H1 (cell line): ENCODE data around the gene RANGRF. TPM values are rescaled to one million over a fixed set of nuclear protein-coding genes. Genes with fewer than 3 reads are reported as not detected.

ENCODE experiments used
- CTCF ChIA-PET: fragments of 300-600 bp; sonication (Branson Sonifier 250); formaldehyde crosslinking; loops from one replicate; lab custom pipeline; 2021; ENCODE audit not compliant: partially characterized antibody; lab: Charles Lee
- POLR2A ChIA-PET: fragments of 300-600 bp; sonication (Branson Sonifier 250); formaldehyde crosslinking; loops from one replicate; lab custom pipeline; 2021; ENCODE audit warnings: inconsistent platforms; ENCODE audit not compliant: partially characterized antibody; lab: Charles Lee
- DNase-seq, 2 experiments: peaks; one replicate each; pipeline versions ENCODE4 v3.0.0 to v3.0.0-alpha.2; 2010 to 2022; ENCODE audit warnings: low spot score in 2 of 2, low read depth in 1 of 2, mixed read lengths in 1 of 2
- FAIRE-seq: peaks from 2 replicates; lab custom pipeline; 2011; peaks lifted over from hg19 to GRCh38; lab: Jason Lieb, UNC
- H2AFZ ChIP-seq: 2 replicates; pipeline ENCODE4 v1.8.1; 2012; ENCODE audit warnings: low read length, inconsistent platforms
- H2AK5ac ChIP-seq: 2 replicates; pipeline ENCODE4 v1.6.1; 2013; ENCODE audit warnings: low read depth, low read length
- H2BK120ac ChIP-seq: replicated peaks from 2 replicates; pipeline ENCODE3; 2013; ENCODE audit warnings: low read depth, low read length, inconsistent platforms
- H2BK12ac ChIP-seq: 2 replicates; pipeline ENCODE4 v1.6.1; 2013; ENCODE audit warnings: low read depth, low read length
- H2BK15ac ChIP-seq: 2 replicates; pipeline ENCODE4 v1.6.1; 2013; ENCODE audit warnings: low read length
- H2BK20ac ChIP-seq: 2 replicates; pipeline ENCODE4 v1.6.1; 2013; ENCODE audit warnings: low read length
- H2BK5ac ChIP-seq: 2 replicates; pipeline ENCODE4 v1.6.1; 2013; ENCODE audit warnings: low read depth, low read length
- H3K14ac ChIP-seq: 2 replicates; pipeline ENCODE4 v1.6.1; 2013; ENCODE audit warnings: inconsistent platforms; ENCODE audit not compliant: insufficient read length
- H3K18ac ChIP-seq: 2 replicates; pipeline ENCODE4 v1.6.1; 2013; ENCODE audit warnings: low read length; ENCODE audit errors: extremely low read depth
- H3K23ac ChIP-seq: 2 replicates; pipeline ENCODE4 v1.6.1; 2013; ENCODE audit warnings: inconsistent platforms; ENCODE audit not compliant: insufficient read length
- H3K23me2 ChIP-seq: 2 replicates; pipeline ENCODE4 v1.6.1; 2013; ENCODE audit warnings: low read depth, low read length
- H3K27ac ChIP-seq: 2 replicates; pipeline ENCODE4 v1.6.1; 2011; ENCODE audit warnings: low read depth, low read length, inconsistent platforms
- H3K27me3 ChIP-seq, 4 experiments: replicated peaks in 1 of 4; 1 replicate in 1 of 4; 2 replicates in 3 of 4; pipeline versions ENCODE4 v1.6.1 to v1.8.1; 2011 to 2013; ENCODE audit warnings: low read length in 3 of 4, mild to moderate bottlenecking in 3 of 4, inconsistent platforms in 2 of 4, mixed read lengths in 2 of 4, moderate library complexity in 1 of 4; ENCODE audit not compliant: control insufficient read depth in 3 of 4, insufficient read depth in 3 of 4; ENCODE audit errors: extremely low read depth in 1 of 4
- H3K36me3 ChIP-seq, 4 experiments: 2 replicates each; pipeline versions ENCODE4 v1.6.1 to v1.8.1; 2011 to 2013; ENCODE audit warnings: mild to moderate bottlenecking in 4 of 4, low read length in 3 of 4, moderate library complexity in 2 of 4, control low read depth in 1 of 4, inconsistent platforms in 1 of 4; ENCODE audit not compliant: insufficient read depth in 4 of 4, control insufficient read depth in 2 of 4
- H3K4ac ChIP-seq: replicated peaks from 2 replicates; pipeline ENCODE3; 2013; ENCODE audit warnings: low read length, low read depth, mixed read lengths, inconsistent platforms; ENCODE audit not compliant: insufficient read length
- H3K4me1 ChIP-seq, 4 experiments: replicated peaks in 1 of 4; 1 replicate in 1 of 4; 2 replicates in 3 of 4; pipeline versions ENCODE4 v1.6.1 to v1.8.1; 2011 to 2013; ENCODE audit warnings: low read length in 3 of 4, inconsistent platforms in 2 of 4, mixed read lengths in 1 of 4; ENCODE audit not compliant: insufficient read depth in 4 of 4, control insufficient read depth in 3 of 4
- H3K4me2 ChIP-seq, 2 experiments: 2 replicates each; pipeline versions ENCODE4 v1.6.1 to v1.8.1; 2011 to 2013; ENCODE audit warnings: low read depth in 2 of 2, low read length in 2 of 2, control low read depth in 1 of 2, inconsistent platforms in 1 of 2, mild to moderate bottlenecking in 1 of 2; ENCODE audit not compliant: insufficient read depth in 1 of 2
- H3K4me3 ChIP-seq, 4 experiments: fragments of 200-600, 300-600 bp in 1 of 4; sonication (generic), shearing (Covaris generic), sonication (Bioruptor Twin) in 1 of 4; 2 replicates each; pipeline versions ENCODE4 v1.5.1 to v1.8.1; 2011 to 2016; ENCODE audit warnings: low read length in 4 of 4, low read depth in 3 of 4, control low read depth in 2 of 4, inconsistent platforms in 2 of 4, mild to moderate bottlenecking in 2 of 4, mixed read lengths in 1 of 4, moderate library complexity in 1 of 4; ENCODE audit not compliant: insufficient read depth in 2 of 4; ENCODE audit errors: extremely low read depth in 1 of 4
- H3K56ac ChIP-seq: replicated peaks from 2 replicates; pipeline ENCODE3; 2013; ENCODE audit warnings: low read depth, mild to moderate bottlenecking, mixed read lengths, low read length, inconsistent platforms; ENCODE audit not compliant: insufficient read length
- H3K79me1 ChIP-seq: 2 replicates; pipeline ENCODE4 v1.6.1; 2013; ENCODE audit warnings: low read depth, low read length, control low read depth
- H3K79me2 ChIP-seq, 2 experiments: 2 replicates each; pipeline versions ENCODE4 v1.6.1 to v1.8.1; 2012 to 2013; ENCODE audit warnings: low read length in 2 of 2, mild to moderate bottlenecking in 2 of 2, inconsistent platforms in 1 of 2; ENCODE audit not compliant: insufficient read depth in 2 of 2, control insufficient read depth in 1 of 2
- H3K9ac ChIP-seq, 4 experiments: replicated peaks in 1 of 4; 1 replicate in 1 of 4; 2 replicates in 3 of 4; pipeline versions ENCODE4 v1.6.1 to v1.8.1; 2011 to 2013; ENCODE audit warnings: low read depth in 3 of 4, low read length in 3 of 4, control low read depth in 2 of 4, mild to moderate bottlenecking in 2 of 4, moderate library complexity in 2 of 4, inconsistent platforms in 1 of 4; ENCODE audit errors: extremely low read depth in 1 of 4
- H3K9me3 ChIP-seq, 2 experiments: 2 replicates each; pipeline versions ENCODE4 v1.6.1 to v1.8.1; 2012 to 2013; ENCODE audit warnings: mild to moderate bottlenecking in 2 of 2, moderate library complexity in 2 of 2, control low read depth in 1 of 2, inconsistent platforms in 1 of 2, low read depth in 1 of 2, low read length in 1 of 2, mixed read lengths in 1 of 2; ENCODE audit not compliant: insufficient read depth in 2 of 2
- H4K20me1 ChIP-seq, 2 experiments: replicated peaks in 1 of 2; 2 replicates each; pipeline versions ENCODE3 to v1.8.1; 2011 to 2013; ENCODE audit warnings: inconsistent platforms in 2 of 2, low read length in 2 of 2, mild to moderate bottlenecking in 1 of 2; ENCODE audit not compliant: insufficient read depth in 2 of 2, control insufficient read depth in 1 of 2
- H4K5ac ChIP-seq: 2 replicates; pipeline ENCODE4 v1.6.1; 2013; ENCODE audit warnings: low read length, low read depth, mixed read lengths, inconsistent platforms; ENCODE audit not compliant: insufficient read length
- H4K8ac ChIP-seq: 2 replicates; pipeline ENCODE4 v1.8.0; 2013; ENCODE audit warnings: mild to moderate bottlenecking, moderate library complexity, low read length, inconsistent platforms; ENCODE audit not compliant: insufficient read depth; ENCODE audit errors: extremely low read depth
- H4K91ac ChIP-seq: replicated peaks from 2 replicates; pipeline ENCODE3; 2013; ENCODE audit warnings: low read length, mixed read lengths, inconsistent platforms; ENCODE audit not compliant: insufficient read length
- HDAC6 ChIP-seq: IDR thresholded peaks from one replicate; pipeline ENCODE4 v1.7.1; 2012; ENCODE audit warnings: low read depth, mild to moderate bottlenecking, inconsistent platforms, low read length, moderate library complexity
- RBBP5 ChIP-seq: IDR thresholded peaks from 2 replicates; pipeline ENCODE4 v1.7.1; 2012; ENCODE audit warnings: low read depth, mild to moderate bottlenecking, inconsistent platforms, low read length, moderate library complexity, borderline replicate concordance
- WGBS, 2 experiments: shearing (Covaris generic) in 1 of 2; methylation state at CpG; one replicate each; pipeline versions ENCODE4 v1.1.6 to v1.1.7; 2013 to 2015; ENCODE audit warnings: low lambda C conversion rate in 2 of 2, mixed read lengths in 2 of 2, inconsistent platforms in 1 of 2, low coverage in 1 of 2, missing lambda C conversion rate in 1 of 2; ENCODE audit not compliant: insufficient replicate concordance in 2 of 2, insufficient coverage in 1 of 2, insufficient read length in 1 of 2; ENCODE audit errors: extremely low coverage in 1 of 2, missing lambda C conversion rate in 1 of 2; 5-methylcytosine and 5-hydroxymethylcytosine counted together
- polyA plus RNA-seq, 7 experiments: library from polyadenylated mRNA; depleted of rRNA in 3 of 7; stranded (reverse) in 5 of 7; unstranded in 2 of 7; fragments of >200 nt in 5 of 7; fragments of 200-250 nt in 2 of 7; gene quantifications; 1 replicate in 5 of 7; 2 replicates in 1 of 7; 4 replicates in 1 of 7; pipeline versions ENCODE4 v1.2.1 to v1.2.3, GENCODE V29; 2011 to 2013; ENCODE audit warnings: missing spikeins in 2 of 7, mixed read lengths in 2 of 7
- total RNA-seq: library from RNA; stranded (reverse); fragmentation: NEBNext Ultra II Directional; extraction: Animal tissue kit (Norgen Biotek cat#: 25700); gene quantifications from 2 replicates; pipeline ENCODE4 v1.2.1, GENCODE V29; 2021

The RANGRF gene
- total and polyA plus RNA-seq, 2 of the 8 experiments (the other 6 are each of a cell fraction or from before 2014, with no cell fraction given), result 36.9 to 49.6 TPM

GRCh38 chr17:8254881-8255280 lies 33.6 kb upstream of the RANGRF start:
- no peak overlapping the region for H2BK20ac ChIP-seq
- no peak overlapping the region for H2AFZ ChIP-seq
- H3K79me1 ChIP-seq, result peaks cover 9% of the 10 kb centered on the region; the same call in 1 of the 2 replicates
- H3K14ac ChIP-seq, result no peak overlapping the region
- no peak overlapping the region for H2BK120ac ChIP-seq
- DNase-seq, result no peak
- H3K23me2 ChIP-seq, result peaks cover 7% of the 10 kb centered on the region
- peaks cover 0 to 5% of the 10 kb centered on the region in 2 experiments for H4K20me1 ChIP-seq
- no peak for TF ChIP-seq RBBP5
- no peak for TF ChIP-seq HDAC6
- no peak overlapping the region for H4K8ac ChIP-seq
- H3K4me2 ChIP-seq, result no peak overlapping the region
- H3K9me3 ChIP-seq, result no peaks in the 10 kb centered on the region
- H3K4me3 ChIP-seq, result no peak overlapping the region
- no peak overlapping the region for H4K91ac ChIP-seq
- no peak overlapping the region for H3K56ac ChIP-seq
- 96% methylated on average over 11 of the region's 11 CpGs; no CpG with 5 or more reads in 1 of the 2 experiments for WGBS, 2 experiments
- no peak overlapping the region for H4K5ac ChIP-seq
- POLR2A ChIA-PET, result interaction anchor here (1.5 to 66.3 kb wide), 3 partner anchors 9 to 47 kb away, joined by 3 to 1521 read pairs (median 1521); partner anchors contain the start of genes CTC1, PFAS, RANGRF and SLC25A35
- H3K4ac ChIP-seq, result no peak overlapping the region
- H3K36me3 ChIP-seq, result peaks cover 28 to 59% (median 47%) of the 10 kb centered on the region in 4 experiments
- peaks cover 19 to 35% of the 10 kb centered on the region in 2 experiments for H3K79me2 ChIP-seq
- FAIRE-seq, result no peak
- H2BK5ac ChIP-seq, result no peak overlapping the region
- CTCF ChIA-PET, result interaction anchor here (1.0 to 1.9 kb wide), 5 partner anchors 19 to 62 kb away, joined by 3 to 5 read pairs (median 4); no protein-coding TSS in a partner anchor
- H2AK5ac ChIP-seq, result no peak overlapping the region
- H2BK12ac ChIP-seq, result no peak overlapping the region
- no peaks in the 10 kb centered on the region for H3K27me3 ChIP-seq
- H2BK15ac ChIP-seq, result no peak overlapping the region
- H3K4me1 ChIP-seq, result peaks cover 0 to 6% (median 2%) of the 10 kb centered on the region in 4 experiments; a peak in 5 of 7 replicates
- H3K9ac ChIP-seq, result no peak overlapping the region
- no peak overlapping the region for H3K27ac ChIP-seq
- no peak overlapping the region for H3K18ac ChIP-seq
- H3K23ac ChIP-seq, result no peak overlapping the region
